Lower leg skin (tissue), 3 donors: ENCODE results near the gene DNASE1L3.

Experiments
- POLR2A ChIP-seq, 2 donors: fragments of 450-650 bp; IDR thresholded peaks; one replicate each; pipeline ENCODE4 v1.6.1; 2016 to 2017; ENCODE audit warnings: antibody characterized with exemption in 2 of 2, mild to moderate bottlenecking in 1 of 2, moderate library complexity in 1 of 2
- TF ChIP-seq, protein P1 (sequence below), 3 donors: fragments of 450-650 bp; IDR thresholded peaks; one replicate each; pipeline ENCODE4 v1.5.1; 2016; ENCODE audit warnings: antibody characterized with exemption in 3 of 3, mild to moderate bottlenecking in 3 of 3, moderate library complexity in 2 of 3

DNA sequence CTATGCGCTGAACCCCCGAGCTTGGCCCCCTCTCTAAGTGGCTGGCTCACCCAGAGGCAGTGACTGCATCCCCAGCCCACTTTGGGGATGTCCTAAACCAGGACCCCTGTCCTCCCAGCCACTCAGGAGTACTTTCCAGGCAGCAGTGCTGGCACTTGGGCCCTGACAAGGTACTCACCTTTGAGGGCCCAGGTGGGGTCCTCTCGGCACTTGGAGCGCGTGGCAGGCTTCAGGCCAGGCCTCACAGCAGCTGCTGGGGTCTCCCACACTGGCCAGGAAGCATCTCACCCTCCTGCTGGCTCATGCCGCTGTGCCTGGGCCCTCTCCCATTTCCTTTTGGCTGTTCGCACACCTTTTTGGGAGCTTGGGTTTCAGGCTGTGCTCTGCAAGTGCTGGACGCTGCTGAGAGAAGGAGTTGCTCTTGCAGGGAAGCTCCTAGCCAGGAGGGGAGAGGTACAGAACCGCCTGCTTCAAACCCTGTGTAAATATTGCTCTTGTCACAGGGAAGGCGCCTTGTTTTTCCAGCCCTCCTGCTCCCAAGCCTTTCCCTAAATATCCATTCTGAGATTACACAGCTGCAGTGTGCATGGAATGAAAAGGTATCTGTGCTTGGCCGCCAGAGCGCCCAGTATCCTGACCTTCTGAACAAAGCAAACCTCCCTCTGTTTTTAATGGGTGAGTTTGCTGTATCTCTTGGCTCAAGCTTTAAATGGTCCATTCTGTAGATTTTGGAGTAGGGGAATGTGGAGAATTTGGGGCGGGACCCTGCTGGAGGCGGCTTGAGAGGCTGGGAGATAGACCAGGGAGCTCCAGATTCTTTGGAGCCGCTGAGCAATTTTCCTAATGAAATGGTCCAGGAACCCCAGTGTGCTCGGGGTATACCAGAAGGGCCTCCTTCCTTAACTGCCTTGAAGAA is 45.6 kb downstream of the DNASE1L3 start:
- TF ChIP-seq, protein P1, sequence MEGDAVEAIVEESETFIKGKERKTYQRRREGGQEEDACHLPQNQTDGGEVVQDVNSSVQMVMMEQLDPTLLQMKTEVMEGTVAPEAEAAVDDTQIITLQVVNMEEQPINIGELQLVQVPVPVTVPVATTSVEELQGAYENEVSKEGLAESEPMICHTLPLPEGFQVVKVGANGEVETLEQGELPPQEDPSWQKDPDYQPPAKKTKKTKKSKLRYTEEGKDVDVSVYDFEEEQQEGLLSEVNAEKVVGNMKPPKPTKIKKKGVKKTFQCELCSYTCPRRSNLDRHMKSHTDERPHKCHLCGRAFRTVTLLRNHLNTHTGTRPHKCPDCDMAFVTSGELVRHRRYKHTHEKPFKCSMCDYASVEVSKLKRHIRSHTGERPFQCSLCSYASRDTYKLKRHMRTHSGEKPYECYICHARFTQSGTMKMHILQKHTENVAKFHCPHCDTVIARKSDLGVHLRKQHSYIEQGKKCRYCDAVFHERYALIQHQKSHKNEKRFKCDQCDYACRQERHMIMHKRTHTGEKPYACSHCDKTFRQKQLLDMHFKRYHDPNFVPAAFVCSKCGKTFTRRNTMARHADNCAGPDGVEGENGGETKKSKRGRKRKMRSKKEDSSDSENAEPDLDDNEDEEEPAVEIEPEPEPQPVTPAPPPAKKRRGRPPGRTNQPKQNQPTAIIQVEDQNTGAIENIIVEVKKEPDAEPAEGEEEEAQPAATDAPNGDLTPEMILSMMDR (IDR thresholded peaks at IDR 0.05) = no peak
- TF ChIP-seq POLR2A (IDR thresholded peaks at IDR 0.05) = no peak
